C4-2B (cell line): ENCODE measurements around the gene SYT14.

Experiments
- CTCF ChIP-seq: fragments of 450-650 bp; conservative IDR thresholded peaks from 2 replicates; pipeline ENCODE4 v1.5.1; 2017; ENCODE audit warnings: mild to moderate bottlenecking
- ZFX ChIP-seq: fragments of 450-650 bp; IDR thresholded peaks from 2 replicates; pipeline ENCODE4 v1.6.1; 2017

DNA sequence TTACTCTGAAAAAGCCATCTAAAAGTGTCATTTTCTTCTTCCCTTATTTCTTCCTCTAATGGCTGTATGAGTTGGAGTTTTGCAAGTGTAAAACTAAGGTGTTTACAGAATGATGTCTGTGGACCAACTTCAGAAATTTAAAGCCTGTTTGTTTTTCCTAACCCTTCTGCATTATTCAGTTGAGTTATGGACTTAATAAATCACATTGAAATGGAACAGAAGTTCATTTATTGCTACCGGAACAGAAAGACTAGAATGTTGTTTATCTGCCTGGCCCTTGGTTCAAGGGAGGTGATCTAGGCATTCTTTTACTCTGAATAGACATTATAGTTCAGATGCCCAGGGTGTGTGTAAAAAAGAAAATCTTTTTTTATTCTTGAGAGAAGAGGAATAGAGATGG is 24.8 kb downstream of the SYT14 start:
- TF ChIP-seq CTCF = no peak
- TF ChIP-seq ZFX = no peak
